Mesenchymal stem cell (in vitro differentiated cells and primary cell): Measurements from ENCODE around the gene AFTPH.

Experiments
- DNase-seq: peaks from one replicate; pipeline ENCODE4 v3.0.0-alpha.2; 2013
- H2AFZ ChIP-seq: one replicate; pipeline ENCODE4 v1.6.1; 2013; ENCODE audit warnings: low read depth, mild to moderate bottlenecking, control low read depth, inconsistent platforms, low read length, moderate library complexity
- H2AK5ac ChIP-seq: 2 replicates; pipeline ENCODE4 v1.6.1; 2013; ENCODE audit warnings: low read length, moderate library complexity, mild to moderate bottlenecking, inconsistent platforms; ENCODE audit not compliant: severe bottlenecking
- H2BK120ac ChIP-seq: one replicate; pipeline ENCODE4 v1.6.1; 2013; ENCODE audit warnings: low read depth, mild to moderate bottlenecking, inconsistent platforms, low read length, moderate library complexity
- H2BK12ac ChIP-seq, 2 experiments: one replicate each; pipeline ENCODE4 v1.6.1; 2013; ENCODE audit warnings: inconsistent platforms in 2 of 2, low read length in 2 of 2, mild to moderate bottlenecking in 2 of 2, moderate library complexity in 2 of 2, control low read depth in 1 of 2
- H2BK15ac ChIP-seq: one replicate; pipeline ENCODE4 v1.6.1; 2013; ENCODE audit warnings: mild to moderate bottlenecking, low read depth, inconsistent platforms; ENCODE audit not compliant: poor library complexity, severe bottlenecking
- H2BK5ac ChIP-seq: 2 replicates; pipeline ENCODE4 v1.6.1; 2013; ENCODE audit warnings: low read depth, mild to moderate bottlenecking, low read length, control low read depth, inconsistent platforms; ENCODE audit not compliant: poor library complexity, severe bottlenecking
- H3K14ac ChIP-seq, 2 experiments: one replicate each; pipeline ENCODE4 v1.6.1; 2013; ENCODE audit warnings: inconsistent platforms in 2 of 2, low read length in 2 of 2, control low read depth in 1 of 2, mild to moderate bottlenecking in 1 of 2, moderate library complexity in 1 of 2
- H3K18ac ChIP-seq, 2 experiments: one replicate each; pipeline ENCODE4 v1.6.1; 2013; ENCODE audit warnings: inconsistent platforms in 2 of 2, low read length in 2 of 2, control low read depth in 1 of 2, low read depth in 1 of 2, mild to moderate bottlenecking in 1 of 2
- H3K23ac ChIP-seq, 2 experiments: one replicate each; pipeline ENCODE4 v1.6.1; 2013; ENCODE audit warnings: inconsistent platforms in 2 of 2, low read length in 2 of 2, mild to moderate bottlenecking in 2 of 2, moderate library complexity in 2 of 2, control low read depth in 1 of 2
- H3K27ac ChIP-seq: 2 replicates; pipeline ENCODE4 v1.5.1; 2013; ENCODE audit warnings: mild to moderate bottlenecking, moderate library complexity, low read length, control low read depth, inconsistent platforms; ENCODE audit not compliant: poor library complexity, severe bottlenecking
- H3K27me3 ChIP-seq, 2 experiments: 2 replicates each; pipeline versions ENCODE4 v1.6.1 to v1.7.0; 2013; ENCODE audit warnings: low read length in 2 of 2, mild to moderate bottlenecking in 2 of 2, moderate library complexity in 2 of 2, control low read depth in 1 of 2, inconsistent platforms in 1 of 2; ENCODE audit not compliant: control insufficient read depth in 1 of 2, insufficient read depth in 1 of 2
- H3K36me3 ChIP-seq, 2 experiments: 2 replicates each; pipeline versions ENCODE4 v1.6.1 to v1.7.0; 2013; ENCODE audit warnings: low read length in 2 of 2, control low read depth in 1 of 2, inconsistent platforms in 1 of 2, low read depth in 1 of 2, mild to moderate bottlenecking in 1 of 2; ENCODE audit not compliant: insufficient read depth in 2 of 2, control insufficient read depth in 1 of 2
- H3K4ac ChIP-seq, 2 experiments: one replicate each; pipeline ENCODE4 v1.6.1; 2013; ENCODE audit warnings: inconsistent platforms in 2 of 2, low read length in 2 of 2, mild to moderate bottlenecking in 2 of 2, moderate library complexity in 2 of 2, control low read depth in 1 of 2, low read depth in 1 of 2
- H3K4me1 ChIP-seq: 2 replicates; pipeline ENCODE4 v1.6.1; 2013; ENCODE audit warnings: low read depth, low read length, control low read depth; ENCODE audit not compliant: control insufficient read depth, insufficient read depth
- H3K4me2 ChIP-seq: 2 replicates; pipeline ENCODE4 v1.6.1; 2013; ENCODE audit warnings: low read length, mild to moderate bottlenecking, inconsistent platforms; ENCODE audit not compliant: poor library complexity, severe bottlenecking
- H3K4me3 ChIP-seq, 2 experiments: 2 replicates each; pipeline versions ENCODE4 v1.5.1 to v1.7.0; 2013; ENCODE audit warnings: low read length in 2 of 2, mild to moderate bottlenecking in 2 of 2, control low read depth in 1 of 2, low read depth in 1 of 2; ENCODE audit not compliant: insufficient read depth in 1 of 2
- H3K79me1 ChIP-seq: replicated peaks from 2 replicates; pipeline ENCODE4 v1.6.1; 2013; ENCODE audit warnings: mild to moderate bottlenecking, control low read depth, low read length, inconsistent platforms; ENCODE audit not compliant: poor library complexity, severe bottlenecking
- H3K9ac ChIP-seq: 2 replicates; pipeline ENCODE4 v1.7.0; 2013; ENCODE audit warnings: mild to moderate bottlenecking, low read length, moderate library complexity
- H3K9me3 ChIP-seq: 2 replicates; pipeline ENCODE4 v1.7.0; 2013; ENCODE audit warnings: mild to moderate bottlenecking, low read length; ENCODE audit not compliant: control insufficient read depth
- H4K8ac ChIP-seq: one replicate; pipeline ENCODE4 v1.6.1; 2013; ENCODE audit warnings: inconsistent platforms, mild to moderate bottlenecking, low read length, moderate library complexity
- H4K91ac ChIP-seq: one replicate; pipeline ENCODE4 v1.6.1; 2013; ENCODE audit warnings: mild to moderate bottlenecking, low read length, inconsistent platforms
- WGBS: methylation state at CpG from one replicate; pipeline ENCODE4 v1.1.7; 2013; ENCODE audit warnings: mixed read lengths; 5-methylcytosine and 5-hydroxymethylcytosine counted together

AFTPH gene

GRCh38 chr2:64562148-64562784, 38.1 kb downstream of the AFTPH start:
- Histone ChIP-seq H3K79me1 (peaks cover 22% of the 10 kb centered on the region), H3K36me3 (peaks cover 0 to 3% of the 10 kb centered on the region in 2 experiments), H3K27ac (no peak overlapping the region), H3K4me2 (no peak overlapping the region), H3K4ac (no peak overlapping the region), H4K8ac (no peak overlapping the region), H3K23ac (no peak overlapping the region), H3K18ac (no peak overlapping the region), H3K9me3 (no peaks in the 10 kb centered on the region), H2AFZ (no peak overlapping the region), H2AK5ac (no peak overlapping the region), H2BK12ac (no peak overlapping the region), H4K91ac (no peak overlapping the region), H2BK120ac (no peak overlapping the region), H3K14ac (no peak overlapping the region), H2BK5ac (no peak overlapping the region), H3K9ac (no peak overlapping the region), H3K4me1 (peaks cover 2% of the 10 kb centered on the region), H3K27me3 (no peaks in the 10 kb centered on the region), H3K4me3 (no peak overlapping the region), H2BK15ac (no peak overlapping the region)
- DNase-seq, result peak; percentile 18
- 100% methylated on average over 1 of the region's 2 CpGs for WGBS

- H2BK12ac ChIP-seq, result no peak overlapping the region
- no peak overlapping the region for H3K4ac ChIP-seq
- no peak overlapping the region for H3K27ac ChIP-seq
- no peak overlapping the region for H3K14ac ChIP-seq
- H4K8ac ChIP-seq, result no peak overlapping the region
- H3K36me3 ChIP-seq, result peaks cover 0 to 3% of the 10 kb centered on the region in 2 experiments
- no peak overlapping the region for H2AFZ ChIP-seq
- no peaks in the 10 kb centered on the region for H3K27me3 ChIP-seq
- no peak overlapping the region for H3K18ac ChIP-seq
- DNase-seq, result no peak
- no peak overlapping the region for H2BK5ac ChIP-seq
- peaks cover 22% of the 10 kb centered on the region for H3K79me1 ChIP-seq
- peaks cover 2% of the 10 kb centered on the region for H3K4me1 ChIP-seq
- no peak overlapping the region for H2AK5ac ChIP-seq
- H3K23ac ChIP-seq, result no peak overlapping the region
- H4K91ac ChIP-seq, result no peak overlapping the region
- H2BK15ac ChIP-seq, result no peak overlapping the region
- no peaks in the 10 kb centered on the region for H3K9me3 ChIP-seq
- no peak overlapping the region for H3K4me2 ChIP-seq
- no peak overlapping the region for H3K4me3 ChIP-seq
- no peak overlapping the region for H3K9ac ChIP-seq
- 92% methylated on average over 4 of the region's 6 CpGs for WGBS
- H2BK120ac ChIP-seq, result no peak overlapping the region
These were observed 39.4 kb downstream of the AFTPH start for GRCh38 chr2:64563436-64563938.

GRCh38 chr2:64565949-64566710, 42.0 kb downstream of the AFTPH start:
- Histone ChIP-seq H3K4ac (no peak overlapping the region), H3K79me1 (peaks cover 12% of the 10 kb centered on the region), H3K4me1 (peaks cover 2% of the 10 kb centered on the region), H3K4me3 (no peak overlapping the region), H3K27ac (no peak overlapping the region), H3K4me2 (no peak overlapping the region), H3K9ac (no peak overlapping the region), H3K14ac (no peak overlapping the region), H2BK15ac (no peak overlapping the region), H4K91ac (no peak overlapping the region), H3K27me3 (no peaks in the 10 kb centered on the region), H3K23ac (no peak overlapping the region), H2BK12ac (no peak overlapping the region), H3K9me3 (no peaks in the 10 kb centered on the region), H3K36me3 (peaks cover 0 to 19% of the 10 kb centered on the region in 2 experiments), H2BK5ac (no peak overlapping the region), H2AFZ (no peak overlapping the region), H4K8ac (no peak overlapping the region), H3K18ac (no peak overlapping the region), H2BK120ac (no peak overlapping the region), H2AK5ac (no peak overlapping the region)
- DNase-seq, result no peak
- 100% methylated on average over 1 of the region's 1 CpG for WGBS

GRCh38 chr2:64567473-64567872, 43.3 kb downstream of the AFTPH start:
- H2BK5ac ChIP-seq, result no peak overlapping the region
- peaks cover 11% of the 10 kb centered on the region for H3K79me1 ChIP-seq
- 79% methylated on average over 5 of the region's 6 CpGs for WGBS
- no peak overlapping the region for H3K4me3 ChIP-seq
- H3K4me1 ChIP-seq, result peaks cover 2% of the 10 kb centered on the region
- no peak overlapping the region for H2BK15ac ChIP-seq
- H3K36me3 ChIP-seq, result peaks cover 0 to 26% of the 10 kb centered on the region in 2 experiments
- H4K91ac ChIP-seq, result no peak overlapping the region
- H3K14ac ChIP-seq, result no peak overlapping the region
- no peak overlapping the region for H3K4ac ChIP-seq
- H3K27me3 ChIP-seq, result no peaks in the 10 kb centered on the region
- no peak overlapping the region for H2BK12ac ChIP-seq
- no peak overlapping the region for H3K27ac ChIP-seq
- no peak overlapping the region for H2BK120ac ChIP-seq
- no peak for DNase-seq
- H2AK5ac ChIP-seq, result no peak overlapping the region
- no peak overlapping the region for H4K8ac ChIP-seq
- no peak overlapping the region for H3K9ac ChIP-seq
- H2AFZ ChIP-seq, result no peak overlapping the region
- no peak overlapping the region for H3K23ac ChIP-seq
- no peak overlapping the region for H3K18ac ChIP-seq
- no peak overlapping the region for H3K4me2 ChIP-seq
- H3K9me3 ChIP-seq, result no peaks in the 10 kb centered on the region
